ENCODE results near the gene CUL1. TPM values are rescaled to one million over a fixed set of nuclear protein-coding genes. Genes with fewer than 3 reads are reported as not detected.

The CUL1 gene
- total RNA-seq, 1 experiment from 2014 or later: 49.2 TPM

DNA sequence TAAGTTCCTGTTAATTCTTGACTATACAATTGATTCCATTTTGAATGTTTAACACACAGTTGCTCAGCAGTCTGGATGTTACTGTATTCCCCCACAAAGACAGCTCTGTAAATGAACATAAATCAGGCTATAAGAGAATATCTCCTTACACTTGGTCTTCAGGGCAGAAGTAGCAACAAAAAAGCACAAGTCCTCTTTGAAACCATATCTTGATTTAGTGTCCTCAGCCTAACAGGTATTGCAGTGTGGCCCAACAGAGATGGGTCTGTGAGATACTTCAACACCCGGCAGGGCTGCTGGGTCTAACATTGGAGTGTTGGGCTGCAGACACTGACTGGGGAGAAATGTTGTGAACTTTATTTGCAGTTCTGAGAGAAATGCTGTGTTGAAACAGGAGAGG lies 75.8 kb downstream of the CUL1 start:
- DNase-seq (ENCODE audit: unreplicated experiment): no peak
- POLR2A ChIA-PET: interaction anchor here (0.6 to 2.7 kb wide), 4 partner anchors 9 to 173 kb away, joined by 3 to 12 read pairs (median 3); partner anchors contain the start of gene CUL1
- no peaks in the 10 kb centered on the region for H3K9me3 Mint-ChIP-seq (ENCODE audit: unreplicated experiment)
- intact Hi-C loops (cut with micrococcal nuclease): loop anchor here (5.0 to 10.0 kb wide), 2 partner anchors 188 to 200 kb away; no protein-coding TSS in a partner anchor
- TF ChIP-seq, protein P1, sequence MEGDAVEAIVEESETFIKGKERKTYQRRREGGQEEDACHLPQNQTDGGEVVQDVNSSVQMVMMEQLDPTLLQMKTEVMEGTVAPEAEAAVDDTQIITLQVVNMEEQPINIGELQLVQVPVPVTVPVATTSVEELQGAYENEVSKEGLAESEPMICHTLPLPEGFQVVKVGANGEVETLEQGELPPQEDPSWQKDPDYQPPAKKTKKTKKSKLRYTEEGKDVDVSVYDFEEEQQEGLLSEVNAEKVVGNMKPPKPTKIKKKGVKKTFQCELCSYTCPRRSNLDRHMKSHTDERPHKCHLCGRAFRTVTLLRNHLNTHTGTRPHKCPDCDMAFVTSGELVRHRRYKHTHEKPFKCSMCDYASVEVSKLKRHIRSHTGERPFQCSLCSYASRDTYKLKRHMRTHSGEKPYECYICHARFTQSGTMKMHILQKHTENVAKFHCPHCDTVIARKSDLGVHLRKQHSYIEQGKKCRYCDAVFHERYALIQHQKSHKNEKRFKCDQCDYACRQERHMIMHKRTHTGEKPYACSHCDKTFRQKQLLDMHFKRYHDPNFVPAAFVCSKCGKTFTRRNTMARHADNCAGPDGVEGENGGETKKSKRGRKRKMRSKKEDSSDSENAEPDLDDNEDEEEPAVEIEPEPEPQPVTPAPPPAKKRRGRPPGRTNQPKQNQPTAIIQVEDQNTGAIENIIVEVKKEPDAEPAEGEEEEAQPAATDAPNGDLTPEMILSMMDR (IDR thresholded peaks at IDR 0.05; ENCODE audit: unreplicated experiment): no peak
- H3K27ac Mint-ChIP-seq (ENCODE audit: low read depth, unreplicated experiment): no peak overlapping the region
- no peaks in the 10 kb centered on the region for H3K27me3 Mint-ChIP-seq (ENCODE audit: insufficient read depth, unreplicated experiment)
- CTCF ChIA-PET: interaction anchor here (0.6 to 2.2 kb wide), 7 partner anchors 10 to 1943 kb away, joined by 3 to 11 read pairs (median 6); no protein-coding TSS in a partner anchor
- no peak overlapping the region for H3K4me3 Mint-ChIP-seq (ENCODE audit: unreplicated experiment)
- no TSS peak for BruUV-seq (replicated peaks)
- peaks cover 59% of the 10 kb centered on the region for H3K36me3 Mint-ChIP-seq (ENCODE audit: insufficient read depth, unreplicated experiment)
- H3K4me1 Mint-ChIP-seq (ENCODE audit: insufficient read depth, unreplicated experiment): peaks cover 16% of the 10 kb centered on the region

GRCh38 chr7:148782757-148783456 lies 84.2 kb downstream of the CUL1 start:
- ChIA-PET CTCF (interaction anchor here (0.6 to 2.5 kb wide), 3 partner anchors 8 to 159 kb away, joined by 3 to 11 read pairs (median 5); no protein-coding TSS in a partner anchor), POLR2A (interaction anchor here (0.6 to 2.2 kb wide), 5 partner anchors 8 to 84 kb away, joined by 3 to 12 read pairs (median 3); partner anchors contain the start of gene CUL1)
- no peak for DNase-seq (ENCODE audit: unreplicated experiment)
- BruUV-seq (replicated peaks): no TSS peak
- H3K4me1 Mint-ChIP-seq (ENCODE audit: insufficient read depth, unreplicated experiment): peaks cover 11% of the 10 kb centered on the region
- intact Hi-C loops (cut with micrococcal nuclease): no loop called here
- H3K9me3 Mint-ChIP-seq (ENCODE audit: unreplicated experiment): no peaks in the 10 kb centered on the region
- H3K27me3 Mint-ChIP-seq (ENCODE audit: insufficient read depth, unreplicated experiment): no peaks in the 10 kb centered on the region
- H3K36me3 Mint-ChIP-seq (ENCODE audit: insufficient read depth, unreplicated experiment): peaks cover 63% of the 10 kb centered on the region
- no peak overlapping the region for H3K4me3 Mint-ChIP-seq (ENCODE audit: unreplicated experiment)
- H3K27ac Mint-ChIP-seq (ENCODE audit: low read depth, unreplicated experiment): no peak overlapping the region
- TF ChIP-seq, protein P1 (IDR thresholded peaks at IDR 0.05; ENCODE audit: unreplicated experiment): no peak

DNA sequence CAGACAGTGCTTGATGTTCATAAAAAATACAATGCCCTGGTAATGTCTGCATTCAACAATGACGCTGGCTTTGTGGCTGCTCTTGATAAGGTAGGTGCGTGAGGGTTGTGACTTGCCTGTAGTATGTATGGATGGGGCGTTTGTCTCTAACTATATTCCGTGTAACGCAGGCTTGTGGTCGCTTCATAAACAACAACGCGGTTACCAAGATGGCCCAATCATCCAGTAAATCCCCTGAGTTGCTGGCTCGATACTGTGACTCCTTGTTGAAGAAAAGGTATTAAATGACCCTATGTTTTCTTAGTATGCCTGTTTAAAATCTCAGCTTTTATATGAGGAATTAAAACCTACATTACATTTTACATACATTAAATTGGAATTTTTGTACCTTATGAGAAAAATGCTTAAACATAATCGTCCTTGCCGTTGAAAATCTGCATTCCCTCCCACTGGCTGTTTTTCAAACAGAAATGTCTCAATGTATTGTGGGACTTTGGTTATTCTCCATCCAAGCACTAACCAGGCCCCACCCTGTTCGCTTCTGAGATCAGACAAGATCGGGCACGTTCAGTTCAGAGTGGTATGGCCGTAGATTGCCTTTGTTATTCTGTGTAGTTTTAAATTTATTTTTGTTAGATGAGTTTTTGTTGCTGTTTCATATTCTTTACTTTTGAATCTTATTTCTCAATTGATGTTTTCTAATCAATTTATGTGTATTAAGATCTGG lies 85.3 kb downstream of the CUL1 start:
- Mint-ChIP-seq H3K4me3 (ENCODE audit: unreplicated experiment) (peak overlapping the region; percentile 34), H3K27ac (ENCODE audit: low read depth, unreplicated experiment) (peak overlapping the region; percentile 89), H3K4me1 (ENCODE audit: insufficient read depth, unreplicated experiment) (peaks cover 11% of the 10 kb centered on the region), H3K9me3 (ENCODE audit: unreplicated experiment) (no peaks in the 10 kb centered on the region), H3K27me3 (ENCODE audit: insufficient read depth, unreplicated experiment) (no peaks in the 10 kb centered on the region), H3K36me3 (ENCODE audit: insufficient read depth, unreplicated experiment) (peaks cover 59% of the 10 kb centered on the region)
- peak; percentile 73 for DNase-seq (ENCODE audit: unreplicated experiment)
- ChIA-PET CTCF (interaction anchor here (0.6 to 2.5 kb wide), 5 partner anchors 9 to 209 kb away, joined by 3 to 11 read pairs (median 6); no protein-coding TSS in a partner anchor), POLR2A (interaction anchor here (0.5 to 2.2 kb wide), 17 partner anchors 9 to 342 kb away, joined by 3 to 12 read pairs (median 4); partner anchors contain the start of gene CUL1)
- intact Hi-C loops (cut with micrococcal nuclease): no loop called here
- TF ChIP-seq, protein P1 (IDR thresholded peaks at IDR 0.05; ENCODE audit: unreplicated experiment): no peak
- no TSS peak for BruUV-seq (replicated peaks)

Measured in MCF 10A (cell line).